GM12874 (cell line): Measurements from ENCODE around the gene KCNK5.

Source experiments
- CTCF ChIP-seq: IDR thresholded peaks from 2 replicates; pipeline ENCODE4 v1.5.1; 2011; ENCODE audit warnings: low read depth, mild to moderate bottlenecking, control low read depth, low read length, moderate library complexity; ENCODE audit not compliant: insufficient read depth

Gene KCNK5

GRCh38 chr6:39223061-39223460, 6.2 kb downstream of the KCNK5 start:
- TF ChIP-seq CTCF: no peak

GRCh38 chr6:39221779-39222641, 7.3 kb downstream of the KCNK5 start:
- no peak for TF ChIP-seq CTCF

GRCh38 chr6:39221115-39221514, 8.2 kb downstream of the KCNK5 start:
- TF ChIP-seq CTCF: no peak

- TF ChIP-seq CTCF: no peak
These were observed 10.3 kb downstream of the KCNK5 start for GRCh38 chr6:39218868-39219567.

- TF ChIP-seq CTCF: no peak
These were observed 12.0 kb downstream of the KCNK5 start for GRCh38 chr6:39217177-39217864.

- no peak for TF ChIP-seq CTCF
These were observed 13.6 kb downstream of the KCNK5 start for GRCh38 chr6:39215640-39216158.
